Measurements from ENCODE around the gene RIMS1.

- TF ChIP-seq CTCF (IDR thresholded peaks at IDR 0.05) (no peak), POLR2A (IDR thresholded peaks at IDR 0.05) (no peak)
Measured at GRCh38 chr6:72250664-72251063, 364.3 kb downstream of the RIMS1 start.

All from adrenal gland (tissue), 5 donors.